Progenitor cell of endocrine pancreas (in vitro differentiated cells): ENCODE results near the gene ADK. TPM values are rescaled to one million over a fixed set of nuclear protein-coding genes. Genes with fewer than 3 reads are reported as not detected.

Experiments used
- DNase-seq: peaks from one replicate; pipeline ENCODE4 v3.0.0; 2021; ENCODE audit warnings: low spot score; ENCODE audit not compliant: unreplicated experiment
- H3K27ac Mint-ChIP-seq: 2 replicates; pipeline ENCODE4 v1.8.0; 2021; ENCODE audit warnings: mild to moderate bottlenecking, moderate library complexity, mixed read lengths
- H3K27me3 Mint-ChIP-seq: 2 replicates; pipeline ENCODE4 v1.8.0; 2021; ENCODE audit warnings: mixed read lengths
- H3K36me3 Mint-ChIP-seq: 2 replicates; pipeline ENCODE4 v1.8.0; 2022; ENCODE audit warnings: mixed read lengths; ENCODE audit not compliant: insufficient read depth
- H3K4me1 Mint-ChIP-seq: 2 replicates; pipeline ENCODE4 v1.8.0; 2021; ENCODE audit warnings: low read depth, mixed read lengths
- H3K4me3 Mint-ChIP-seq: 2 replicates; pipeline ENCODE4 v1.8.0; 2021; ENCODE audit warnings: low read depth, mild to moderate bottlenecking, moderate library complexity, mixed read lengths
- H3K9me3 Mint-ChIP-seq: 2 replicates; pipeline ENCODE4 v1.8.0; 2021; ENCODE audit warnings: low read depth, mixed read lengths
- CTCF ChIP-seq: fragments of 200-600 bp; sonication (generic); IDR thresholded peaks from one replicate; pipeline ENCODE4 v1.5.0; 2021; ENCODE audit warnings: antibody characterized with exemption, mild to moderate bottlenecking; ENCODE audit not compliant: unreplicated experiment
- total RNA-seq: library from RNA; stranded (reverse); gene quantifications from 2 replicates; pipeline ENCODE4 v1.2.1, GENCODE V29; 2021

The ADK gene
- total RNA-seq, 1 donor from 2014 or later = 20.7 TPM

DNA sequence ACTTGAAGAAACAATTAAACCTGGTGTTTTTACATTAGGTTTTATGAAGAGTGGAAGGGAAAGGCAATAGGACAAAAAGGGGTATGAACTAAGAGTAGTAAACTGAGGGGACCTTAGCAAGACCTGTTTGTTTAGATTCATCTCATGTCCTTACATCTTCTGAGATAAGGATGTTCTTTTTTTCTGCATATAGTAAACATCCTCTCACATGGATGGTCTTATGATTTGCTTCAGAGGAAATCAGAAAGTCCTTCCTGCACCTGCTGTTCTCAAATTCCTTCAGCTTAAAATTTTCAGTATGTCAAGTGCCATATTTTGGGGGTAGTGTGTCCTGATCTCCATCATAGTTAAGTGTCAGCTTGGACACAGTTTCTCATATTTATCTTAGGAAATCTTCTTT is 232.6 kb downstream of the ADK start:
- Mint-ChIP-seq H3K27ac (no peak overlapping the region), H3K9me3 (no peaks in the 10 kb centered on the region), H3K4me3 (no peak overlapping the region), H3K4me1 (no peaks in the 10 kb centered on the region), H3K36me3 (no peaks in the 10 kb centered on the region), H3K27me3 (no peaks in the 10 kb centered on the region)
- TF ChIP-seq CTCF = no peak
- no peak for DNase-seq

DNA sequence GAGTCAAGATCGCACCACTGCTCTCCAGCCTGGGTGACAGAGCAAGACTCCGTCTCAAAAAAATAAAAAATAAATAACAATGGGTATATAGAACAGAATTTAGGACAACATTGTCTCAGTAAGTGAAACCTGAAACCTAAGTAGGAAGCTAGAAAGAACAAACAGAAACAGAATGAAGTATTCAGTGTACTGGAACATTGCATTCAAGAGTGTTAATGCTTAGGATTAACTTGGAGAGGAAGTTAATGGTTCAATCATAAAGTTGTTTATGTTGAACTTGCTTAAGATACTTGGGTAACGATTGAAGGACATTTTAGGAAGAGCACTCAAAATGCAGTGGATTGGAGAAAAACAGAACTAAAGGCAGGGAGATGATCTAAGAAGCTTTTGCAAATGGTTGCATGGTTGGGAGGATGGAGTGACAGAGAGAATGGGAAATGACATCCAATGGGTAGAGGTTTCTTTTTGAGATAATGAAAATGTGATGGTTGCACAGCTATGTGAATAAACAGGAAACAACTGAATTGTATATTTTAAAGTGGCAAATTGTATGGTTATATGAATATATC is 233.7 kb downstream of the ADK start:
- H3K27me3 Mint-ChIP-seq = no peaks in the 10 kb centered on the region
- H3K4me3 Mint-ChIP-seq = no peak overlapping the region
- H3K9me3 Mint-ChIP-seq = no peaks in the 10 kb centered on the region
- no peak for DNase-seq
- H3K4me1 Mint-ChIP-seq = no peaks in the 10 kb centered on the region
- TF ChIP-seq CTCF = no peak
- H3K36me3 Mint-ChIP-seq = no peaks in the 10 kb centered on the region
- no peak overlapping the region for H3K27ac Mint-ChIP-seq

GRCh38 chr10:74388801-74389200 is 237.8 kb downstream of the ADK start:
- H3K27ac Mint-ChIP-seq = no peak overlapping the region
- H3K27me3 Mint-ChIP-seq = no peaks in the 10 kb centered on the region
- TF ChIP-seq CTCF = no peak
- H3K4me3 Mint-ChIP-seq = no peak overlapping the region
- no peaks in the 10 kb centered on the region for H3K9me3 Mint-ChIP-seq
- H3K4me1 Mint-ChIP-seq = no peaks in the 10 kb centered on the region
- H3K36me3 Mint-ChIP-seq = no peaks in the 10 kb centered on the region
- DNase-seq = no peak

DNA sequence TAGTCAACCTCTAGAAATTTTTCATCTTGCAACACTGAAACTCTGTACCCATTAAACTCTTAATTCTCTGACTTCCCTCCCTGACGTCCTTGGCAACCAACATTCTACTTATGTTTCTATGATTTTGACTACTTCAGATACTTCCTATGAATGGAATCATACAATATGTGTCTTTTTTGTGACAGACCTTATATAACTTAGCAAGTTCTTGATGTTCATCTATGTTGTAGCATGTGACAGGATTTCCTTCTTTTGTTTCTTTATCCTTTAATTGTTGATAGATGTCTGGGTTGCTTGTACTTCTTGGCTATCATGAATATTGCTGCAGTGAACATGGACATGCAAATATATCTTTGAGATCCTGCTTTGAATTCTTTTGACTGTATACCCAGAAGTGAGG is 240.8 kb downstream of the ADK start:
- Mint-ChIP-seq H3K27me3 (no peaks in the 10 kb centered on the region), H3K4me3 (no peak overlapping the region), H3K27ac (no peak overlapping the region), H3K4me1 (no peaks in the 10 kb centered on the region), H3K9me3 (peaks cover 3% of the 10 kb centered on the region), H3K36me3 (peaks cover 9% of the 10 kb centered on the region)
- no peak for TF ChIP-seq CTCF
- no peak for DNase-seq

DNA sequence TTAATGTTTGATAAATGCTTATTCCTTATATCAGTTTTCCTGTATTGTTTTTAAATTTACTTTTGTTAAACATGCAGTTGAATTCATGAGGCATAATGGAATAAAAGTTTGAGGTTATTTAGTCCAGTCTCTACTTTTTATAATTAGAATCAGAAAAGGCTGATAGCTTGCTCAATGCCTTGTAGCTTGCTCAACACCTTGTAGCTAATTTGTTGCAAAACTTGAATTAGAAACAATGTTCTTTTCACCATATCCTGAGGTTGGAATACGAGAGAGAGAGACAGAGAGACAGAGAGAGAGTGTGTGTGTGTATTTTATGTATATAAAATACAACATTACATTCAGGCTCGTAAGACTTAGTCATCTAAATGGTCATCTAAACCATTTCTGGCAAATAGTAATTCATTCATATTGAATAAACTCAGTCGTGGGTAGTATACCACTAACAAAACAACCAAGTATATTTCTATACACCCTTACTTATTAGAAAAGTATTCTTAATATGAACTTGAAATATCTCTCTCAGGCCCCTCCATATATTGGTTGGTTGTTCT is 243.5 kb downstream of the ADK start:
- peaks cover 9% of the 10 kb centered on the region for H3K36me3 Mint-ChIP-seq
- TF ChIP-seq CTCF = no peak
- H3K4me3 Mint-ChIP-seq = no peak overlapping the region
- H3K27ac Mint-ChIP-seq = no peak overlapping the region
- no peaks in the 10 kb centered on the region for H3K4me1 Mint-ChIP-seq
- no peaks in the 10 kb centered on the region for H3K27me3 Mint-ChIP-seq
- H3K9me3 Mint-ChIP-seq = peaks cover 3% of the 10 kb centered on the region
- no peak for DNase-seq
